Liver (tissue), 3 donors: Measurements from ENCODE around the gene CNTF.

Source experiments
- ATF3 ChIP-seq: IDR thresholded peaks from 2 replicates; pipeline ENCODE4 v1.6.1; 2016; ENCODE audit warnings: antibody characterized with exemption
- CTCF ChIP-seq: fragments of 150-350 bp; IDR thresholded peaks from 2 replicates; pipeline ENCODE4 v1.5.1; 2017; ENCODE audit warnings: improper control_type of control experiment, low read depth, low read length; ENCODE audit not compliant: missing input control
- HNF4A ChIP-seq, 2 donors: conservative IDR thresholded peaks; 2 replicates each; pipeline ENCODE4 v1.6.1; 2016; ENCODE audit warnings: antibody characterized with exemption in 2 of 2, mild to moderate bottlenecking in 2 of 2
- JUND ChIP-seq, 2 donors: IDR thresholded peaks; 2 replicates each; pipeline ENCODE4 v1.6.1; 2016; ENCODE audit warnings: antibody characterized with exemption in 2 of 2
- RAD21 ChIP-seq, 2 donors: IDR thresholded peaks; 2 replicates each; pipeline ENCODE4 v1.6.1; 2016; ENCODE audit warnings: antibody characterized with exemption in 2 of 2, mild to moderate bottlenecking in 2 of 2
- donor health status: healthy.
- donor health status: healthy.

GRCh38 chr11:58659910-58660570 lies 37.6 kb downstream of the CNTF start:
- no peak for TF ChIP-seq CTCF
- TF ChIP-seq JUND (IDR thresholded peaks at IDR 0.05): no peak
- no peak for TF ChIP-seq HNF4A (conservative IDR thresholded peaks at IDR 0.05)
- TF ChIP-seq RAD21 (IDR thresholded peaks at IDR 0.05): no peak
- TF ChIP-seq ATF3: no peak
